Stomach (tissue), 4 donors: ENCODE results near the gene RASD2.

Experiments
- CTCF ChIP-seq, 7 experiments: fragments of 450-650 bp in 4 of 7; fragments of 200-600 bp in 3 of 7; sonication (generic) in 3 of 7; IDR thresholded peaks; one replicate each; pipeline ENCODE4 v1.5.1; 2016 to 2019; ENCODE audit warnings: antibody characterized with exemption in 7 of 7, control low read depth in 2 of 7, mild to moderate bottlenecking in 1 of 7
- EP300 ChIP-seq: sonication (generic); formaldehyde crosslinking; IDR thresholded peaks from one replicate; pipeline ENCODE4 v1.6.1; 2017; ENCODE audit warnings: antibody characterized with exemption
- POLR2A ChIP-seq, 4 donors: fragments of 450-650 bp; IDR thresholded peaks; one replicate each; pipeline ENCODE4 v1.6.1; 2016; ENCODE audit warnings: antibody characterized with exemption in 4 of 4, control low read depth in 2 of 4, mild to moderate bottlenecking in 1 of 4, moderate library complexity in 1 of 4
- POLR2AphosphoS5 ChIP-seq, 3 donors: sonication (generic); formaldehyde crosslinking; IDR thresholded peaks; one replicate each; pipeline ENCODE4 v1.6.1; 2016; ENCODE audit warnings: antibody characterized with exemption in 3 of 3

- TF ChIP-seq CTCF (IDR thresholded peaks at IDR 0.05) (no peak), POLR2A (IDR thresholded peaks at IDR 0.05) (no peak), EP300 (no peak), POLR2AphosphoS5 (IDR thresholded peaks at IDR 0.05) (peak in 1 of 3 donors; percentile 19)
Observed at GRCh38 chr22:35517769-35518530, 22.7 kb upstream of the RASD2 start.
